ELR (cell line): ENCODE measurements around the gene MTOR.

Source experiments
- DNase-seq: peaks from one replicate; pipeline ENCODE4 v3.0.0-alpha.2; 2015; ENCODE audit warnings: low read depth

Gene MTOR

DNA sequence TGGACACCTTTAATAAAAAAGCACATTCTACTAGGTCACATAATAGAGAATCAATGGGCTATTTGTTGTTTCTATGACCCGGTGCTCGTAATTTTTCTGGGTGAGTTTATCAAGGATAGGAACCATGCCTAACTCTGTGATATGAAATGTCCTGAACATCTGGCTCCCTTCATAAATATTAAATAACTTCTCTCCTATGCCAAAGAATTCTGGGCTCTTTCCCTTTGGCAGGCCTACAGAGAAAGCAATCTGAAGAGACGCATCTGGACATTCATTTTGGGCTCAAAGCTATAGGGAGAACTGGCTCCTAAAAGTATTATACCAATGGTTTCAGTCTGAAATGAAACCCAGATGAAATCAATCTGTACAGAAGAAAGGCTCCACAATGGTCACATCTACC lies 112.0 kb downstream of the MTOR start:
- DNase-seq: no peak

DNA sequence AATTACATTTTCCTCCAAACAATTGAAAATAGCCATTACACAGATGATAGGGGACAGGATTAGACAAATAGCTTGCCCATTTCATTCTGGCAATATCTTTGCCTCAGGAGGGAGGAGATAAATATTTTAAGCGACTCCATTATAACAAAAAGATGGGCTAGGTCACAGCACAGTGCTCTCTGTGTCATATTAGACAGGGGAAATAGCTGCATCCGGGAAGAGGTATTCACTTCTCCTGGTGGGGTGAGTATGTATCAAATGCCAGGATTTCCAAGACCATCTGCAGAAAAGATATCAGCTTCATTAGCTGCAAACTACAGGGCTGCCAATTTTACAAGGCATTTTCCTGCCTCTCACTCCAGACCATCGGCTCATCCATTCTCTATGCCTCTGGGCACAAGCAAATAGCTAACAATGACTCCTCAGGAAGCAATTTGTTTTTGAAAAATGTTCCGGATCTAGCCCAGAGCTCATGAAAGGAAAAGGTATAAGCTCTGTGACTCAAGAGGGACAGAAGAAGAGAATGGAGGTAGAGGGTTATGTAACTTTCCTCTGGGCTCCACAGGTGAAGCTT lies 115.1 kb downstream of the MTOR start:
- peak; percentile 75 for DNase-seq

DNA sequence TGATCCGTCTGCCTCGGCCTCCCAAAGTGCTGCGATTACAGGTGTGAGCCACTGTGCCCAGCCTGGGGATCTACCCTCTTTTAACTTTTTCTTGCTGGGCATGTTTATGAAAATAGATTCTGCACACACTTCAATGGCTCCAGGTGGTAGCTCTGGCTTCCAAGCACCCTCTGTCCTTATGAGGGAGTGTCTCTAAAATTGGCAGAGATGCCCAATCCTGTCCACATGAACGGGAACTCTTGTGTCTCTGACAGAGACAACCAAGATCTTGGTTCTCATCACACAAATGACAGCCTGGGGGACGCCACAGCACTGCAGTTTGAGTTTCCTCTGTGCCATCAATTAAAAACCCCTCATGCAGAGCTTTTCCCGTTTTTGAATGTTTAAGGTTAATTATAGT lies 116.6 kb downstream of the MTOR start:
- DNase-seq: no peak

DNA sequence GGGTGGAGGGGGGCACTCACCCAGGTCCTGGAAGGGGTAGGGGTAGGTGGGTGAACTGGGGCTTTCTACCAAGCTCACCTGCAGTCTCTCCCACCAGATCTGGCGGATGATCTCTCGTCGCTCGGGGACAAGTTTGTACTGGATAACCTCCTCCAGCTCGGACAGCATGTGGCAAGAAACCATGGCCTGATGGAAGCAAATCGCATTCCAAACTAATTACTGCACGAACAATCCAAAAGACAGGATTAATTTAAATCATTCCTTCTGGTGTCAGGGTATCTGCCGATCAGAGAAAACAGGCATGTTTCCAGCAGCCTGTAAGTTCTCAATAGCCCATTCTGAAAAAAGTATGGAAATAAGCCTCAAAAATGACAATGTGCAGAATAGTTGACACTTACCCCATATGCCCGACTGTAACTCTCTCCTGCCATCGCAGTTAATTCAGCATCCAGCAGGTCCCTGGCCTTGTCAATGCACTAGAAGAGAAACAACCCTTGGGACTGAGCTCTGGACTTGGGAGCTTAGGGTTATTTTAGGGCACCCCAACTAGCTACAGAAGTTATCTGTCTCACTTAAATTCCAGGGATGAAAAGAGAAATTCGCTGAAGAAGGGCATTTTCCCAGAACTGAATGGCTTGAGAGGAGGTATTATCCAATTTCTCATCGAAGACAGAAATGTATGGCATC lies 117.6 kb downstream of the MTOR start:
- no peak for DNase-seq

DNA sequence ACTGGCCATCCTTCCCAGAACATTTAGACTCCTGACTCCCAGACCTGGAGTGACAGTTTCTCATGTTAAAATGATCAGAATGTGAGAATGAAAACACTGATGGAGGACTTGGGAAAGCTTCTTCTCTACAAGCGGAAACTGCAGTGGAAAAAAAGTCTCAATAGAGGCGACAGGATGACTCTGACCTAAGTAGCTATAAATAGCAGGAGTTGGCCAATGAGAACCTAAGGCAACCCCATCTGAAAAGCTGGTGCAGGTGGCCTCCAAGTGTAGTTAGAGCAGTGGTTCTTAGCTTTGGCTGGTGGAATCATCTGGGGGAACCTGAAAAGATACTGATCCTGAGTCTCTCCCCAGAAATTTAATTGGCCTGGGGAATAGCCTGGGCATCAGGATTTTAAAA lies 118.4 kb downstream of the MTOR start:
- no peak for DNase-seq

DNA sequence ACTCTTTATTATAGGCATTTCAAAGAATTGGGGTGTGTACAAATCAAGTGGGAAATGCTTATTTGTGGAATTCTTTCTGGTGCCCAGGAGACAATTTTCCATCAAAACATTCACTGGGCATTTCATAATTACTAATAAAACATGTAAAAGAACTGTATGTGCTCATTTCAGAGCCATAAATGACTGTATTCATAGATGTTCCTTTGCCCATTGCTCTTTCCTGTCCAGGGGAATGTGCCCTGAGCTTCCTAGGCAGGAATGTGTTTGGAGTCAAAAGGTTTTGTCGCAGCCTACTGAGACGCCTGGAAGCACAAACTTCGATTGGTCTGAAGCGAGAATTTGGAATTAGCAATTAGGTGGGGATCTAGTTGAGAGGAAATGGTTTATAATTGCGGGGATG lies 119.0 kb downstream of the MTOR start:
- no peak for DNase-seq

DNA sequence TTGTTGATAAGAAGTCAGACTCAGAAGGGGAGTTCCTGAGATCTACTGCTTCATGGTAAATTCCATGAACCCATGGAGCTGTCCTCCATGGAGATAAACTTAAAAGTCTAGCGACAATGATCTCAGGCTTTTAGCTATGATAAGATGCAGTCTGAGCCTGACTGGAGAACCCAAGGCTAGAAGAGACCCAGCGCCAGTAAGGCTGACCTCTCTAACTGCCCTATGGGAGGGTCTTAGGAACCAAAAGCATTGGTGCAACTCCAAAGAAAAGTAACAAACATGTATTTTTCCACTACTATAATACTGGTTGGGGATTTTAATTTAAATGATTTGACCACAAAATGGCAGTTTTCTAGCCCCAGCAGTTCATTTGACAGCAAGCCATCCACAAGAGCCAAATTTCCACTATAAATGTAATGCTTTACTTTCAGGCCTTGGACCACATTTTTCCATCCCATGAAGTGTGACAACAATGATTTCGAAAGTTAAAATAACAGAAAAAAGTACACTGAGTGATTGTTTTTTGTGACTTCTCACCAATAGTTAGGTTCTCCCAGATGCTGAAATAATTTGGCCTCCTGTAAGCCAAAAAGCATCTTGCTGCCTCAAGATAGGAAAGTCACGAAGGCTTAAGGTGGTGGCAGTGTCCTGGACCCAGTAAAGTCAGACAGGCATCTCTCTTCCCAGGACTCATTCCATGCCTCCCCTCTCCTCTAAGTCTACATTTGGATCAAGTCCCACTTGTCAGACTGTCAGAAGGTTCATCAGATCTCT lies 119.5 kb downstream of the MTOR start:
- DNase-seq: no peak

DNA sequence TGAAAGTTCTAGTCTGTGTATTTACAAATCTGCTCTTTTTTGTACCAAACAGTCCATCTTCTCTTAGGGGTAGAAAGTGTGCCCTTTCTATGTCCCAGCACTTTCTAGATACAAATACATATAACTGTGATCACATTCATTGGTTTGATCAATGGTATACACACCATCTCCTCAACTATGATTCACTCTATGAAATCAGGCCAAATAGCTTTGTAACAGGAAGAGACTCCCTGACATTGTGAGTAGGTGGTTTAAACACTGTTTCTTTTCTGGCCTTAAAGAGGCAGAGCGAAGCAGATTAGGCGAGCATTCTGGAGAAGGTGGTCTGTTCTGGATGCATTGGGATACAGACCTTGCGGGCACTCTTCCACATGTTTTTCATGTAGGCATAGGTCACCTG lies 123.4 kb downstream of the MTOR start:
- peak; percentile 68 for DNase-seq

DNA sequence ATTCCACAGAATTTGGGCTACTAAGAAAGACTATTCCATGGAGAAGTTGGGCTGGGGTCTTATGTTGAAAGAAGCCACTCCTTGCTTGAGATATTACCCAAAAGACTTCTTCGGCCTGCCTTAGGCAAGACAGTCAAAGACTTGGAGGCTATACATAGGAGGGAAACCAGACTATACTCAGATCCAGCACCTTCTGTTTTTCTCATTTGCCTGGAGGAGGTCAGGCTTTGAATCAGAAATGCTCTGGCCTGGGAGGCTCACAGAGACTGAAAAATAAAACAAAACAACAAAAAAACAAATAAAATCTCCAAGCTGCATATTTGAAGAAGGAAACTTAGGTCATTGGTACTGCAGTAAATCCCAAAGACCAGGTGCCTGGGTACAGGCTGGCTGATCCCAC lies 124.3 kb downstream of the MTOR start:
- no peak for DNase-seq

DNA sequence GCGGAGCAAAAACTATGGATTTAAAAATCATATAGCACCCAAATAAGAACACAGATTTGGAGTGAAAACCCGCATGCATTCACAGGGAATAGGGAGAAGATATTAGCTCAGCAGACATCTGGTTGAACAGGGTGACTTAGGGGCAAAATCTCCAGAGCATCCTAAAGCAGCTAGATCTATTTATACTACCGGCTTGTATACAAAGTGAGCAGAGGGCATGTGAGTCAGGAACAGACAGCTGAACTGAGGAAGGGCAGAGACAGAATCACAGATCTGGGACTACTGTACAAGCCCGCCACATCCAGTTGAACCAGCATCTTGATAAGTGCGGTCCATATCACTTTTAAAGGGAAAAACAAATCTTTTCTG lies 127.5 kb downstream of the MTOR start:
- DNase-seq: peak; percentile 59

DNA sequence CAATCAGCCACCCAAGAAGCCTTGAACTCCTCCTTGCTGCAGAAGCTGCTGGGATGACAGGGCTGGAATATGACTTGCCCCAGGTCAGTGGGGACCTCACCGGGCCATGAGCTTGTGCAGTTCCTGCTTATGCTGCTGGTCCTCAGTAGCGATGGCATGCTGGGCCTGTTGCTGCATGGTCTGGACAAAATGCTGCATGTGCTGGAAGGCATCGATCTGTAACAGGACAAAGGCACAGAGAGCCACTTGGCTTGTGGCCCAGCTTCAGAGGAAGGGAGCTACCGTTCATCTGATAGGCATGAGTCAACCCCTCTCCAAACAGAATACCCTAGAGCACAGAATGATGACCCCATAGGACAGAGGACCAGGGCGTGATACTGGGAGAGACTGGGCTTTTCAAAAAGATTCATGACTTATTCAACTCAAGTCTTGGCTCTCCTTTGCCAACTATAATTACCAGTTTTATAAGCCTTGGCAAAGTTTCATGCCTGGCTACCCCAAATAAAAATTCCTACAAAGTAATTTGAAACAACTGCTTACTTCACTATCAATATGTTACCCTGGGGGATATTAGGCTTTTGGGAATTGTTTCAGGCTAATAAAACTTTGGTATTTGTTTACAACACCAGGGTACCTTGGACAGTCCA lies 128.0 kb downstream of the MTOR start:
- DNase-seq: peak; percentile 73

DNA sequence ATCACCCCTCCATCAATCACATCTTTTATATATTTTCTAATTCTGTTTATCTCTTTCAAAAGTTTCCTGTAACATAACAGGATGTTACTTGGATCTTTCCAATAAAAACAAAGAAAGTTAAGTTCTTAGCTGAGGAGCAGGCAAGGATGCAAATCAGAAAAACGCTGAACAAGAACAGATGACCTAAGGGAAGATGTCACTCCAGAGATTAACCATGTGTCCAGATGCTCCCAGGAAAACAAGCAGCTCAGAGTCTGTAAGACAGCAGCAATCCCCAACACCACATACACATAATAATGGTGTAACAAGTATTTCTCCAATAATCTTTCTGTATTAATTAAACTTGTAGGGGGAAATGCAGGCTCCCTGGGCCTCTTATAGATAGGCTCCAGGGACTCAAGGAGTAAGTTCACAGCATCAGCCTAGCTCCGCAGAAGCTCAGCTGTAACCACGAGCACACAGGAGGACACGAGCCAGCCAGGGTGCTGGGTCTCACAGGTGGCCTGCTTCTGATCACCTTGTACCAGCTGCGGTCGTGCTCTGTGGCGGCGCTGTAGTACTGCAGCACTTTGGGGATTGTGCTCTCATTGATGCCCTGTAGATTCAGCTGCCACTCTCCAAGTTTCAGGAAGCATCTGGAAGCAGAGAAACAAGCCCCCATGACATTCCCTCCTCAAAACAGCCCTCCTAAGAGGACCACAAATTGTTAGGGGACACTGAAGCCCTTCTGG lies 129.6 kb downstream of the MTOR start:
- DNase-seq: no peak

DNA sequence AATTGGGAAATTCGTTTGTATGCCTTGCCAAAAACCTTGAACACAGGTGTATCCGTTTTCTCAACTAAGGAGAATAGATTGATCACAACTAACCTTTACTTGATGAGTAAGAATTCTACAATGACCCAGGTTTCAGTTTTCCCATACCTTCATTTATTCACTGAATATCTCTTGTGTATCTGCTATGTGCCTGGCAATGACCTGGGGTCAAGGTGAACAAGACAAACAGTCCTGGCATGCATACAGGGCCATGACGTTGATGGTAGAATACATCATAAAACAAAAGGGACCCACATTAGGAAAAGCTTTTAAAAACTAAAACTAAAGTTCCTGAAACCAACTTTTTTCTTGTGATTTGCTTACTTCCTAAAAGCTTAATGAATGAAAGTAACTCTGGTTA lies 130.5 kb downstream of the MTOR start:
- DNase-seq: no peak

DNA sequence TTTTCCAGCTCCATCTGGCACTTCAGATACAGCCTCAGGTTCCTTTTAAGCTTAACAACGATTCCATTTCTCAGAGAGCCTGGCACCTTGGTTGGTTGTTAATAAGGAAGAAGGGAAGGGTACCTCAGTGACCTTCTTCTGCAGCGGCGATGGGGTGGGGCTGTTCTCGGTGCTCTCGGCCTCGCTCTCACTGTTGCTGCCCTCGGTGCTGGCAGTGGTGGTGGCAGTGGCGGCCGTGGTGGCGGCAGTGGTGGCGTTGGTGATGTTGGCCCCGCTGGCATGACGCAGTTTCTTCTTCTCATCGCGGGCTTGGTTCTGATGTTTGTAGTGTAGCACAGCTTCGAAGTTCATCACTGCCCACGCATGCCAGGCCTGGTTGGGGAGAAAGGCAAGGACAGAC lies 131.9 kb downstream of the MTOR start:
- DNase-seq: no peak

DNA sequence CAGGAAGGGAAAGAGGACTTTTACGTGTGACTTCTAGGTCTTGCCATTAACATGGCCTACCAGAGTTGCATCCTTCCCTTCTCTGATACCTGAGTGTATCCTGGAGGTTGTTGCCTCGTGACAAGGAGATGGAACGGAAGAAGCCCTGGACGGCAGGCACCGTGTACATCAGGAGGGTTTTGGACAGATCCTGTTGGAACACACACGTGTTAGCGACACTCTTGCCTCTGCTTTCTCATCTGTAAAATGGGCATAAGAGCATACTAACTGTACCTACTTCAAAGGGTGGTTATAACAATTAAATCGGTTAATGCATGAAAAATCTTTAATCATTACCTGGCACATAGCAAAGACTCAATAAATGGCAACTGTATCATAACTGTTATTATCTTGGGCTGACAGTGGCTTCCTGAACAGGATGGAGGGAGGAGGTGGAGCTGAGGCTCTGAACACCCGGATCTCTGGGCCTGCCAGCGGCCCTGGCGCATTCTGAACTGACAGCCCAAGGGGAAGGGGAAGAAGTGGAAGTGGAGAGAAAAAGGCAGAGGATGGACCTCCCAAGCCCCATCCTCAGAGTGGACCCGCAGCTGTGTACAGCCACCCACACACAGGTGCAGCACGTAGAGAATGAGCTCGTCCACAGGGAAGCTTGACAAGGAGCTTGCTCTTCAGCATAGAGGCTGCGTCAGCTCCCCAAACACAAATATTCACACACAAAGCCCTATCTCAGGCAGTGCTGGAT lies 132.5 kb downstream of the MTOR start:
- DNase-seq: no peak

DNA sequence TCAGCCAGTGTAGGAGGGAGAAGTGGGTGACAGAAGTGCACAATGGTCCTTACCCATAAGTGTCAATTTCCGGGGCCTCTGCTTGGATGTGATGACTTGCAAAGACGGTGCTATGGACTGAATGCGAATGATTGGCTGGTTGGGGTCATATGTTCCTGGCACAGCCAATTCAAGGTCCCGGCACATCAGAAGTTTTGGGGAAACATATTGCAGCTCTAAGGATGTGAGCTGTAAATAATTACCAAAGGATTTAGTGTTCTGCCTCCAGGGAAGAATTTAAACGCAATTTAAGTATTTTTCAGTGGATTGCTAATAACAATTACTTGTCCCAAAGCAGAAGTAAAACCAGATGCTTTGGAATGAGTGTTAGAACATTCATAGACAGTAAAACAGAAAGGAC lies 135.8 kb downstream of the MTOR start:
- no peak for DNase-seq

DNA sequence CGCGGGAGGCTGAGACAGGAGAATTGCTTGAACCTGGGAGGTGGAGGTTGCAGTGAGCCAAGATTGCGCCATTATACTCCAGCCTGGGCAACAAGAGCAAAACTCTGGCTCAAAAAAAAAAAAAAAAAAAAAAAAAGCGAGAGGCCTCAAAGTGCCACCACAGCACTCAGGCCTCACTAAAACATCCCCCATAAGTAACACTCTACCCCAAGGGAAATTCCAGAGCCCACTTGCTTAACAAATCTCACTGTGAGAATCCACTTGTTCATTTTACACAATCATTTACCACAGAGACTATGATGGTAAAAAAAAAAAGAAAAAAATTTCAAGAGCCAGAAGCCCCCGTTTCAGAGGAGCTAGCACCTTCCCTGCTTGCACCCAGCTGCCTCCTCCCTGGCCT lies 136.4 kb downstream of the MTOR start:
- no peak for DNase-seq

DNA sequence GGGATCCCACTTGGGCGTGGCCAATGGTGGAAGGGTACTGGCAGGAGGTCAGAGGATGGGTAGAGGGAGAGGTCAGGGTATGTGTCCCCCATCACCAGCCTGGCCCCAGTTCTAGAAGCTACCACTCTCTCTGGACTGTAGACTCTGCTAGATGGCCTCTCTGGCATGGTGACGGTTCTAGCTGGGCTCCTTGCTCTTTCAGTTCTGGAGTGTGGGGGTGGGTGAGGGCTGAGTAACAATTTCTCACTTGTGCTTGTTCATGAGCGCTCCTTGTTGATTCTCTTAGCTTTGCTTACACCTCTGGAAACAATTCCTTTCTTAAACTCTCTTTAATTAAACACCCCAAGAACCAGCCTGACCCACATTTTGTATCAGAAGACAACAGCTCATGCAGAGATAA lies 137.4 kb downstream of the MTOR start:
- no peak for DNase-seq

DNA sequence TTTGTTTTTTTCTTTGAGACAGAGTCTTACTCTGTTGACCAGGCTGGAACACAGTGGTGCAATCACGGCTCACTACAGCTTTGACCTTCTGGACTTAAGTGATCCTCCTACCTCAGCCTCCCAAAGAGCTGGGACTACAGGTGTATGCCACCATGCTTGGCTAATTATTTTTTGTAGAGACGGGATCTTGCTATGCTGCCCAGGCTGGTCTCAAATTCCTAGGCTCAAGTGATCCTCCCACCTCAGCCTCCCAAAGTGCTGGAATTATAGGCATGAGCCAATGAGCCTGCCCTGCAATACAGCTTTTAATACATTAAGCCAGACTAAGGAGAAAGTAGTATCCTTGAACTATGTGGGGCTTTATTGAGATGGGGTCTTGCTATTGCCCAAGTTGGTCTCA lies 146.0 kb downstream of the MTOR start:
- no peak for DNase-seq

DNA sequence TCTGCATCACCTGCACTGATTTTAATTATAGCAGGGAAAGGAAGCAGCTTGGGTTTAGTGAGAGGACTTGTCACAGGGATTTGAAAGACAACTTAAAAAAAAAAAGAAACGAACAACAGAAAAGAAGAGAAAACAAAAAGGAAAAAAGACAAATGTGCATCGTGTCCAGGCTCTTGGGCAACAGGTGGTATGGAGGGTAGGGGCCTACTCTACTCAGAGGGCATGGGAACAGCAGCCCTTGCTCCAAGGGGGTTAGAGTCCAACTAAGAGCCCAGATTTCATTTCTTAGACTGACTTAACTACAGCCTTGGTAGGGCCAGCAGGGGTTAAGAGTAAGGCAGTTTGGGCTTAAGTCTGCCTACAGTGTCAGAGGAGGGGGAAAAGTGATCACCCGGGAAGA lies 147.4 kb downstream of the MTOR start:
- DNase-seq: no peak

DNA sequence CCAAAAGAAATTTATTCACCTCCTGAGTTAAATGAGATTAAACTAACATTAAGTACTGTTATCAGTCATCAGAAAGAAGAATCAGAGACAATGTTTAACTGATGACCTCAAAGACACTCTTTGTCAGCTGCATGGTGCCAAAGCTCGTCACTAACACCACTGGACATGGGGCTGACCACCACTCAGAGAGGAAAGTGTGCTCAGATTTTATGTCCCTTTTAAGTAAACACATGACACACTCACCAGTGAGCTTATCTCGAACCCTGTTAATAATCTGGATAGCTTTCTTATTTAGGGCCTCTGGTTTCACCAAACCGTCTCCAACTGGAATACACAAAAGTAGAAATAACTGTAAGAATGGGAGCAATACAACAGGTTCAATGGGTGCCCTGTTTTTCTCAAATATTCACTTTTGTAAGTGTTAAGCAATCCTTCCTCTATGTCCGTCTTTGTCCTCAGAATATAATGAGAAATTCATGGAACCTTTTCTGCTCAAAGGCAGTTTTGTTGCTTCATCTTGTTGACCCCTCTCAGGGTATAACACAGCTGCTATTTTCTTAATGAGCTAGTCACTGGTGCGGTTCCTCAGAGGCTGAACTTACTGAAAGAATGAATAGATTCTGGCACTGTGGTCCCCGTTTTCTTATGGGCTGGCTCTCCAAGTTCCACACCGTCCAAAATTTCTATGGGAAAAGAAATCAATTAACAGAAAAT lies 153.1 kb downstream of the MTOR start:
- DNase-seq: no peak
